Renal cortex interstitium (tissue), 11 donors: ENCODE data around the gene KCNQ1. TPM values are rescaled to one million over a fixed set of nuclear protein-coding genes. Genes with fewer than 3 reads are reported as not detected.

Experiments used
- DNase-seq, 11 donors: peaks; one replicate each; pipeline ENCODE4 v3.0.0-alpha.2; 2013; ENCODE audit warnings: low read depth in 9 of 11, low spot score in 4 of 11; ENCODE audit errors: extremely low read depth in 1 of 11
- polyA plus RNA-seq, 3 donors: library from polyadenylated mRNA; unstranded; fragments of 120-200 nt; gene quantifications; one replicate each; pipeline ENCODE4 v1.2.1, GENCODE V29; 2013; ENCODE audit not compliant: insufficient read length in 3 of 3

KCNQ1 gene
- polyA plus RNA-seq, 3 donors, result 9.2 to 13.2 (median 10.6) TPM

DNA sequence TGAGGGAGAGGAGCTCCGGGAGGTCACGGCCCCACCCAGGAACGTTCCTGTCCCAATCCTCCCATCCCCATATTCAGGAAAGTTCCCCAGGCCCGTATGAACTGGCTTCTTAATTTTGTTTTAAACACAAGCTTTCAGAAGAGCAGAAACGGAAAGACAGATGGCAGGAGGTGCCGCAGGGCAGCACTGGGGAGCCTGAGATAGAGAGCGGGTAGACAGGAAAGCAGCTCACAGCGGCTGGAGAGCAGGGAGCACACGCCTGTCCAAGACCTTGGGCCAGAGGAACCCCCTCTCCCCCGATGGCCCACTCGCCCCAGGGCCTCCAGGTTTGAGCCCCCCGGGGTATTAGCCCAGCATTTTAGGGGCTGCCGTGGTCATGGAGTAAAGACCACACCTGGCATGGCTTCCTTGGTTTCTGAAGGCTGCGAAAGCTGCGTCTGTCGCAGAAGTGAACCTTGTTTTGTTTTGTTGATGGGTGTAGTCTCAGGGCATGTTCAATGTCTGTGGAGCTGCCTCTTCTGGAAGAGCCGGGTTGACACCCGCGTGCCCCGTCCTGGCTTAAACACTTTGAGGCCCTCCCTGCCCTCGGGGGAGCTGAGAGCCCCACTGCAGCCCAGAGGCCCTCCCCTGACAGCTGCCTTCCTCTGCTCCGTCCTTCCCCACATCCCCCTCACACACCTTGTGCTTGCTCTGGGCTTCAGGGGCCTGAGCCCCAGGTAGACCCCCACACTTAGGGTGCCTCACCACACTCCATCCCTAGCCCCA lies 272.9 kb downstream of the KCNQ1 start:
- no peak for DNase-seq

DNA sequence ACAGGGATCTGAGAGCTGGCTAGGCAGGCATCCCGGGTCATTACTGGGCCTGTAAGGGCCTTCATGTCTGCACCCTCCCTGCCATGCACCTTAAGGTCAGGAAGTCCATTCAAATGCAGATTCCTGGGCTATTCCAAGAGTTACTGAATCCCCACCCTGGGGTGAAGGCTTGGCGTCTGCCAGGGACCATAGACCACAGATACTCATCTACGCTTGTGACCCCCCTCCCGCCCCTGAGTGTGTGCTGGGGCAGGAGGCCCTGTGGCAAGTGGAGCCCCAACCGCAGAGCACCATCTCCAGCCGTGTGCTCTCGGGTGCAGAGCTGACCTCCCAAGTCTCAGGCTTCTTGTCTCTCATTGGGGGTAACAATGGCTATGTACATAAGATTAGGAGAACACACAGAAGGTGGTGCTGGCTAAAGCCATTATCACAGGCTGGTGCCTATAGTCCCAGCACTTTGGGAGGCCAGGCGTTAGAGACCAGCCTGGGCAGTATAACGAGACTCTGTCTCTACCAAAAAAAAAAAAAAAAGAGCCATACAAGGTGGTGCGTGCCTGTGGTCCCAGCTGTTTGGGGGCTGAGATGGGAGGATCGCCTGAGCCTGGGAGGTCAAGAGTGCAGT lies 274.1 kb downstream of the KCNQ1 start:
- DNase-seq, result no peak

DNA sequence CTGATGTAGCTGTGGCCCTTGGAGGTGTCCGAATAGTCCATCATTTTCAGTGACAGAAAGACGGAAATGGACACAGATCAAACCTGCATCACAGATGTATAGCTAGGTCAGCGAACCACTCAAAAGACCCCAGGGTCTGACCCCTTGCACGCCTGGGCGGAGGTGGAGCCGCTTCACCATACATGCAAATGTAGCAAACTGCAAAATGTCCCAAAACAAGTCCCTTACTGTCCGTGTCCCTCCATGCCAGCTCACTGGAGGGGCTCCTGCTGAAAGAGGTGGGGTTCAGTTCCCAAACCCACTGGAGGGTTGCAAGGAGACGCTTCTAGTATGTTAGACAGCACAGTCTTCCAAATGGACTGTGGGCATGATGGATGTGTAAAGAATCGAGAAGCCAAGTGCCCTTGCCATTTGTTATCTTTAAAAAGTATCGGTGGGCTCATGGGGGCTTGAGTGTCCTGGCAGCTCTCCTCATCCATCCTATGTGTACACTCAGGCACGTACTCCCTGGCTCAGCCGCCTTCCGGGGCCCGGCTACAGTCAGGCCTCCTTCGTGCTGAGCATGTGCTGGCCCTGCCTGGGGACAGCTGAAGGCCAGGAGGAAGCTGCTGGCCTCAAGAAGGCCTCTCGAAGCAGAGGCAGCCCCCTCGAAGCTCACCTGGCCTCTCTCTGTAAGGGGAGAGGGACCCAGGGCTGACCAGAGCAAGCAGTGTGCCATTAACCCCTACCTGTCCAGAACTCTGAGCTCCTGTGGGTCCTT lies 275.2 kb downstream of the KCNQ1 start:
- no peak for DNase-seq

DNA sequence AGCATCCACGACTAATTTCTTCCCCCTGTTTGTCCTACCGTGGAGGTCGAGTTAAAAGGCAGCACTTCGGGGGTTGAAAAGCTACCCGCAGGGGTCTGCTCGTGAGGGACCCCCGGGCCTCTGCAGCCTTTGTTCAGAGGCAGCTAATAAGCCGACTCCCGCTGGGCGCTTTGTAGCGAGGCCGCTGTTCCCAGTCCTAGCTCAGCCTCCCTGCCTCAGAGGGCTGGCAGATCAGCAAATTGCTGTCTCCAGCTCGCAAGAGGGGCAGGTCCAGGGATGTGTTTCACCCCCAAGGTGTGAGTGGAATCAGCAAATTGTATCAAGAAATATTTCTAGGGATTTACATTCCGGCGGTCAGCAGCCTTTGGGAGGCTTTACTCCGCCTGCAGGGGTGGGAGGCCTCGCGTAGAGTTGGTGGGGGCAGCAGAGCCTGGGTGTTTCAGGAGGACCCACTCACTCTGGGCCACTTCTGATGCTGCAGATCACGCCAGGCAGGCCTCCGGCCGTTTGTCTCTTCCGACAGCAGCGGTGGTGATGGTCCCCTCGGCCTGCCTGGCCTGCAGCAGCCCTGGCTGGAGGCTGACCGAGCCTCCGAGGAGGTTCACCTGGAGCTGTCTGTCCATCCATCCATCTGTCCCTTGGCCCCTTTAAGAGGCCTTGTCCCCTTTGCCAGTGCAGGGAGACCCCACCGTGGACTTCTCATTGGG lies 276.6 kb downstream of the KCNQ1 start:
- no peak for DNase-seq

DNA sequence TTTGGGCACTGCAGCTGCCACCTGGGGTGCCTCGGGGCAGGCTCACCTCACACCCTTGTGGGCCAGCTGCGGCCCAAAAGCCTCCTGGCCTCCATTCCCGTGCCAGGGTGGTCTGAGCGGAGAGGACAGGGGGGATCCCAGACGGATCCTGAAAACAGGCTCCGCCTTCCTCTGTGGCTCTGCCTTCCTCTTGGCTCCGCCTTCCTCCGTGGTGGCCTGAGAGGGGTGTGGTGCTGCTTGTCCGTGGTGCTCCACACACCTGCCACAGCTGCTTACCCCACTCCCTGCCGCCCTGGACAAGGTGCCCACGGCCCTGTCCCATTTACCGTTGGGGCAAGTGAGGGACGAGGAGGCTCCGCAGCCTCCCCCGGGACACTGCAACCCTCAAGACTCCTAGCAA lies 278.1 kb downstream of the KCNQ1 start:
- no peak for DNase-seq

DNA sequence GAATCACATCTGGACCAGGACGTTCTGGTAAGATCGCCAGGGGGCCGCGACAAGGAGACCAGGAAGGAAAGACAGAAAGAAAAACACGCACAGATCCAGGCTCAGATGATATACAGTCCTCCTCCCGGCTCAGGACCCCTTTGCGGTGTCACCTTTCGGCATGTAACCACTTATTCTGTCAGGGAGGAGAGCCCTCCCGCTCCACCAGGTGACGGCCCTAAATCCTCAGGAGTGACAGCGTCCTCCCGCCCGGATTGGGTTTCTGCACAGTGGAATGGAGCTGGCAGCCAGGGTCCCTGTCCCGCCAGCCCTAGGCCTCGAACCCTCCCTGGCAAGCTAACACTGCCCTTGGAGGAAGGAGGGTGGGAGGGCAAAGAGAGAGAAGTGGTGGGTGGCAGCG lies 279.3 kb downstream of the KCNQ1 start:
- DNase-seq, result peak in 7 of 11 donors; percentile 49 to 81 (median 64)

DNA sequence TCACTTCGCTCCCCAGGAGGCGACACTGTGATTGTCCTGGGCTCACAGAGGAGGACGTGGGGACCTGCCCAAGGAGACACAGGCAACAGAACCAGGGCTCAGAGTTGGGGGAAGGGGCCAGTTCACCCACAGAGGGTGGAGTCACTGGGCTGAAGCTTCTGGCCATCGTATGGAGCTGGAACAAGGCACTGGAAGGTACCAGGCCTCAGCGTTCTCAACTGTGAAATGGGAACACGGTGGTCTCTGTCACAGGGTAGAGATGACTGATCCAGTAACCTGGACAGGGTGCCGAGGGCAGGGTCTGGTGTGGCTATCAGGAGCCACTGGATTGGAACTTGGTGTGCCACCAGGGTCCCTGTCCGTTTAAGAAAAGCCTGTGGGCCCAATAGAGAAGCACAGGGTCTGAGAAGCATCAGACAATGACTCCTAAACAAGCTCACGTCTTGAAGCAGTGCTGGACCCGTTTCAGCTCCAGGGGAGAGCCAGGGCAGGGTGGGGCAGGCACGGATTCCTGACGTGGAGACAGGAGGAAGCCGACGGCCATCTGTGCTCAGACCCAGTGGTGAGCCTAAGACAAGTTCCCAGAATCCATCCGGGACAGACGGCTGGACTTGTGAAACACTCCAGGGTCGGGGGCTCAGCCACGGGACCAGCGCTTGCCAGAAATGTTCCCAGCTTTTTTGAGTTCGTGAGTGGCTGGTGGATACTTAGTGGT lies 280.0 kb downstream of the KCNQ1 start:
- DNase-seq, result no peak

DNA sequence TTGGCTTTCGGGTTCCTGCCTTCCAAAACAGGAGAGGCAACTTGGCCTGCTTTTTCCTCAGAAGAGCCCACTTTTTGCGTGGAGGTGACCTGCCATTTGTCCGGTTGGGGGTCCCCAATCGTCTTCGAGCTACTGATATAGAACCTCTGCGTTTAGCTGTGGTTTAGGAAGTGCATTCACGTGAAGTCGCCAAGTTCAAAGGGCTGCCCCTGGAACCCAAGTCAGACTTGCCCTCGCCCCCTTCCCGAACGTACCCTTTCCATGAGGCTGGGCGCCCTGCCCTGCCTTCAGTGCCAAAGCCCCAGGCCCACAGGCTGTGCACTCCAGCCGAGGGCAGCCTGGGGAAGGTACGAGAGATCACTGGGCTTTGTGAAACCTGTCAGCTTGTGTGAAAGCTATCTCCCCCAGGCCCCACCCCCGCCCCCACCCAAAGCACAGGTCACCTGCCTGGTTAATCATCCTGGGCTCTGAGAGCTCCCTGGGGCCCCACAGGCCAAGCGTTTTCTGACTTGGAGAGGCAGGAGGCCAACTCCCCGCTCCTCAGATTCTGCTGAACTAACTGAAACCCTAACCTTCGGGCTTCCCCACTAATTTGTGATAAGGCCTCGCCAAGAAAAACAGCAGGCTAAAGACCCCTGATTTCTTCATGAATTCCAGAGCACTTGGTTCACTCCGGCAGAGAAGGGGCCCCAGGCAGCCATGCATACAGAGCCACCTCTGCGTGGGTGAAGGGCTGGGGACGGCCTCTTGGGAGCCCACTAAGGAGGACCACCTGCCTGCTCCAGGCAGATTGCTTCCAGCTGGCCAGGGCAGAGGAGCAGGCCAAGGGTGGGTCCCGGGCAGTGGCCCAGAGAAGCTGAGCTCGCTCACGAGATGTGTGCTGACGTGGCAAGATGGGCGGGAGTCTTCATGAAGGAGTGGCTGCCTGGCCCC lies 280.8 kb downstream of the KCNQ1 start:
- peak in 9 of 11 donors; percentile 59 to 84 (median 64) for DNase-seq

DNA sequence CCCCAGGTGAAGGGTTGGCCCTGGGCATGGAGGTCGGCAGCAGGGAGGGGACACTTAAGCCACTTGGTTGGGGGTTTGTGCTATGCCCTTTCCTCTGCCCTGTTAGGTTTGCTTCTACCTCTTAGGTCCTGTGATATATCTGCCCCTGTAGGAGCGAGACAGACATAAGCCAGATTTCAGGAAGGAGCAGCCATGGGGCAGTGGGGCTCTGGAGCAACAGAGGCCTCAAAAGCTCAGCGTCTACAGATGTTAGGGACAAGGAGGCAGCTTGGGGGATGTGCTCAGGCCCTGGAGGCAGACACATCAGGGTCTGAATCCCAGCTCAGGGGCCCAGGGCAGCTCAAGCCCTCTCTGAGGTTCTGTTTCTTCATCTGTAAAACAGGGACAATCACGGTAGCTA lies 282.2 kb downstream of the KCNQ1 start:
- no peak for DNase-seq

DNA sequence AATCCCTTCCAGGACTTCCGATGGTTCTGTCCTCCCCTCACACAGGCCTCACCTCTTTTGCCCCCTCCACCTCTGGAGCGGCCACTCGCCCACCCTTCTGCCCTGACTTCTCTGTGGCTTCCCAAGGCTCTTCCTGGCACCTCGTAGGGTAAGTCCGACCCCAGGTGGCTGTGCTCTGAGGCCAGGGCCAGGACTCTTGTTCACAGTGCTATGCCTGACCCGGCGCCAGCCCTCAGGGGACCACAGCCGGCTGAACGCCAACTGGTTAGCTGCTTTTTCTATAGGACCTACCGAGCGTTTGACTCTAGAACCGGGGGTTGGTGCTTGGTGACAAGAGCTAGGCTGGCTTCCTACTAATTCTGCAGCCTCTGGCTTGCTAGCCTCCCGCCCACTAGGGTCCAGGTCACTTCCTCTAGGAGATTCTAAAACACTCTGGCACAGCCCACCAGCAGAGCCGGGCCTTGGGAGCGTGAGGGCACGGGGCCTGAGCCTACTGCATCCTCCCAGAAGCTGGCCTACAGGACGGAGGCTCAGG lies 283.4 kb downstream of the KCNQ1 start:
- DNase-seq, result no peak

DNA sequence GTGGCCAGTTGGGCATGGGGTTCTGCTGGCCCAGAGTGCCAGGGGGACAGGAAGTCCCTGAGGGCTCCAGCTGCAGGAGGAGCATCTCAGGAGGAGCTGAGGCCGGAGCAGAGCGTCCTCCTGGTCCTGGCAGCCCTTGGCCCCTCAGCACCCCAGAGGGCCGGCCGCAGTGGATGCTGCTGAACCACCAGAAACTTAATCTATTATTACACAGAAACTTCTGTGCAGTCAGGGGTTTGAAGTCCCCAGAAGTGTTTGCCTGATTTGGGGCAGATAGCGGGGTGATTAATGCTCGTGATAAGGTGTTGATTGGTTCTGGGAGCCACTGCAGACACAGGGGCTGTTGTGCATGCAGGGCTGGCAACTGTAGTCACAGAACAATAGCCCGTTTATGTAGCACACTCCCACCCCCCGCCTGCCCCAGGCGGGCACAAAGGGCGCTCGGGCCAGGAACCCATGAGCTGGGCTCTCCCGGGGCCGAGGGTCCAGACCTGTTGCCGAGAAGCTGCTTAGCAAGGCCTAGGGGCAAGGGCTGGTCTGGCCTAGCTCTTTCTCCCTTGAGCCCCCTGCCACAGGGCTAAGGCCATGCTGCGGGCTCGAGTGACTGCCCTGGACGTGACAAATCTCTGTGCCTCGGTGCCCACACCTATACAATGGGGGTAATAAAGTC lies 284.0 kb downstream of the KCNQ1 start:
- DNase-seq, result no peak

DNA sequence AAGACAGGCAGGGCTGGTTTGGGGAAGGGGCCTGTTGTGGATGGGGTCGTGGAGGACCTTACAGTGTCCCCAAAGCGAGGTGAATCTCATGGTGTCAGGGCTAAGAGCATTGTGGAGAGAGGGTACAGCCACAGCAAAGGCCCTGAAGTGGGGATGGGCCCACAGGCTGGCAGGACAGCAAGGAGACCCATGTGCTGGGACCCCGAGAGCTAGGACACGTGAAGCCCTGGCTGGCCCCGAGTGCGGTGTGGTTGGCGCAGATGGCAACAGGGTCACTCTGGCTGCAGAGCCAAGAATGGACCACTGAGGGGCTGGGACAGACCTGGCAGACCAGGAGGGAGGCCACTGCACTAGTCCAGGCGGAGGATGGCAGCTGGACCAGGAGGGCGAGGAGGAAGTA lies 285.0 kb downstream of the KCNQ1 start:
- DNase-seq, result no peak

DNA sequence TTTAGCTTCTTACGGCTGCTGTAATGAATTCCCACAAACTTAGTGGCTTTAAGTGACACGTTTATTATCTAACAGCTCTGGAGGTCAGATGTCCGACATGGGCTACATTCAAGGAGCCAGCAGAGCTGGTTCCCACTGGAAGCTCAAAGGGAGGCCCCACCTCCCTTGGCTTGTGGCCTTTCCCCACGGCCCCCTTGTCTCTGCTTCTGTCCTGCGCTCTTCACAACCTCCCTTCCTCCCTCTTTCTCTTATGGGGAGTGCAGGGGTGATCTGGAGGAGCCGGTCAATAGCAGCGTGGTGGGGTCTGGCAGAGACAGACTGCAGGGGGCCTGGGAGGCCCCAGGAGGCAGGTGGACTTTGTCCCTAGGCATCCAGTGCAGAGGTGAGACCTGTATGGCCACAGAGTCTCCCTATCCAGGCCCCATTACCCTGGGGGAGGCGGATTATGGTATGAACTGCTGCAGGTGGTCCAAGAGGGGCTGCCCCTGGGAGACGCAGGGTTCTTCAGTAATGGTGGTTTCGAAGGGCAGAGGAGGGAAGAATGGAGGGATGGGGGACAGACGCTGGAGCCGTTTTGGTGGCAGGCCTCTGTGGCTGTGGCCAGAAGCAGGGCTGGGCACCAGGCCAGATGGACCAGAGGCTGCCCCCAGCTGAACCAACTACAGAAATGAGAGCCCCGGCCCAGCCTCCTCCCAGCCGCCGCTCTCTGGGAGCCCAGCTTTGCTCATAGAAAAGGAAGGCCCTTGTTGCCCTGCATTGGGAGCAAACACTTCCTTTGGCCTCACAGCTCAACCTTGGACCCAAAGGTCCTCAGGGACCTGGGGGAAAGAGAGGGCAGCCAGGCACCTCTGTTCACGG lies 285.7 kb downstream of the KCNQ1 start:
- peak in 5 of 11 donors; percentile 55 to 80 (median 60) for DNase-seq

DNA sequence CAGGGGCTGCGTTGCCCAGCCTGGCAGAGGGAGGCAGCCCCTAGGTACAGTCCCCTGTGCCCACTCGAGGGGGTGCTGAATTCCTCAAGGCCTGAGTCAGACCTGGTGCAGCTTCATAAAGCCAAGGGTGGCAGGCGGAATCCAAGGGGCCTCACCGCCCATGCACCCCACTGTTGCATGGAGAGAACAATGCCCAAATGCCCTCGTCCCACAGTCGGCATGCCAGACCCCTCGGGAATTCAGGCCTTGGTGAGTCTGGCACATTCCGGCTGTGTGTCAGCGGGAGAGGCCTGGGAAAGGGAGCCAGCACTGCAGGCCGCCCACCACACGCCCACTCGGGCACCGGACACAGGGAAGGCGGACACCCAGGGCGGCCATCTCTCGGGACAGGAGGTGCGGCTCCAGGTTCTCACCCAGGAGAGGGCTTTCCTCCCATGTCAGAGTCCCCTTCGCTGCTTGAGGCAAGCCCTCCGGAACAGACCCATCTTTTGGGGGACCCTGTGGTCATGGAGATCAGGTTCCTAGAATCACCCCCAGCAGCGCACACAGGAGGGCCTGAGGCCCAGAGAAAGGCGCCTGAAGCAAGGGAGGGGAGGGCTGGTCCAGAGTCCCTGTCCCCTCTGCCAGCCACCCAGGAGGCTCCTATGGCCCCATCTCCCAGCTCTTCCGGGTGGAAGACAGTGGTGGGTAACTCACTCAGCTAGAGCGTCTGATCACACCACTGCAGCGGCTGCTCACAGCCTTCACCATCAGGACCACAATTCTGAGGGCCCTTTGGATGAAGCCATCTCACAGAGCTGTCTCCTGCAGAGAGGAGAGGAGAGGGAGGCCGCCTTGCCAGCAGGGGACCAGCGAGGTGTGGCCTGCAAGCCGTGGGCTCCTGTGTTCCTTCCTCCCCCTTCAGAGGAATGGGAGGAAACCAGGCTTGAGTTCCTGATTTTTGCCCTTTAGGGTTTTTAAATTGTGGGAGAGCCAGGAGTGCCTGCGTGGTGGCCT lies 286.6 kb downstream of the KCNQ1 start:
- DNase-seq, result no peak
